Omental fat pad (tissue), 4 donors: ENCODE data around the gene CHRNG. TPM values are rescaled to one million over a fixed set of nuclear protein-coding genes. Genes with fewer than 3 reads are reported as not detected.
A peak's percentile ranks its signal among the peaks of the same experiment; 100 is the strongest.

ENCODE experiments used
- ATAC-seq: fragments of 150-250 bp; one replicate; pipeline ENCODE4 v1.9.1; 2016; ENCODE audit warnings: mild to moderate bottlenecking, moderate library complexity; ENCODE audit not compliant: low FRiP score
- DNase-seq: peaks from one replicate; pipeline ENCODE4 v3.0.0-alpha.2; 2019; ENCODE audit warnings: low spot score
- total RNA-seq, 4 donors: library from RNA; depleted of rRNA; stranded (reverse); fragments of >200 nt; gene quantifications; one replicate each; pipeline ENCODE4 v1.1.0, GENCODE V29; 2016
- TF ChIP-seq, protein P1 (sequence below), 3 donors: fragments of 450-650 bp; IDR thresholded peaks; one replicate each; pipeline ENCODE4 v1.5.1; 2016 to 2017; ENCODE audit warnings: antibody characterized with exemption in 3 of 3, mild to moderate bottlenecking in 3 of 3, moderate library complexity in 2 of 3

The CHRNG gene
- total RNA-seq, 4 donors from 2014 or later, result not detected

DNA sequence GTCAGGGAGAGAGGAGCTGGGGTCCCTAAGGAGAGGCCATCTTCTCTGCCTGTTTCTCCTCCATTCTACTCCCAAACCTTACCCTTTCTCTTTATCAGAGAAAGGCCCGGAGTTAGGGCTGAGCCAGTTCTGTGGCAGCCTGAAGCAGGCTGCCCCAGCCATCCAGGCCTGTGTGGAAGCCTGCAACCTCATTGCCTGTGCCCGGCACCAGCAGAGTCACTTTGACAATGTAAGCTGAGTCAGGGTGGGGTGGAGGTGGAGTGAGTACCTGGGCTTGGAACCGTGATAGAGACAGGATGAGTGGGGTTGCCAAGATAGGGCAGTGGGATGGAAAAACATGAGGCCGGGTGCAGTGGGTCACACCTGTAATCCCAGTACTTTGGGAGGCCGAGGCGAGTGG, 5.2 kb downstream of the CHRNG start:
- ATAC-seq (no peak), DNase-seq (no peak)
- TF ChIP-seq, protein P1, sequence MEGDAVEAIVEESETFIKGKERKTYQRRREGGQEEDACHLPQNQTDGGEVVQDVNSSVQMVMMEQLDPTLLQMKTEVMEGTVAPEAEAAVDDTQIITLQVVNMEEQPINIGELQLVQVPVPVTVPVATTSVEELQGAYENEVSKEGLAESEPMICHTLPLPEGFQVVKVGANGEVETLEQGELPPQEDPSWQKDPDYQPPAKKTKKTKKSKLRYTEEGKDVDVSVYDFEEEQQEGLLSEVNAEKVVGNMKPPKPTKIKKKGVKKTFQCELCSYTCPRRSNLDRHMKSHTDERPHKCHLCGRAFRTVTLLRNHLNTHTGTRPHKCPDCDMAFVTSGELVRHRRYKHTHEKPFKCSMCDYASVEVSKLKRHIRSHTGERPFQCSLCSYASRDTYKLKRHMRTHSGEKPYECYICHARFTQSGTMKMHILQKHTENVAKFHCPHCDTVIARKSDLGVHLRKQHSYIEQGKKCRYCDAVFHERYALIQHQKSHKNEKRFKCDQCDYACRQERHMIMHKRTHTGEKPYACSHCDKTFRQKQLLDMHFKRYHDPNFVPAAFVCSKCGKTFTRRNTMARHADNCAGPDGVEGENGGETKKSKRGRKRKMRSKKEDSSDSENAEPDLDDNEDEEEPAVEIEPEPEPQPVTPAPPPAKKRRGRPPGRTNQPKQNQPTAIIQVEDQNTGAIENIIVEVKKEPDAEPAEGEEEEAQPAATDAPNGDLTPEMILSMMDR (IDR thresholded peaks at IDR 0.05), result no peak

DNA sequence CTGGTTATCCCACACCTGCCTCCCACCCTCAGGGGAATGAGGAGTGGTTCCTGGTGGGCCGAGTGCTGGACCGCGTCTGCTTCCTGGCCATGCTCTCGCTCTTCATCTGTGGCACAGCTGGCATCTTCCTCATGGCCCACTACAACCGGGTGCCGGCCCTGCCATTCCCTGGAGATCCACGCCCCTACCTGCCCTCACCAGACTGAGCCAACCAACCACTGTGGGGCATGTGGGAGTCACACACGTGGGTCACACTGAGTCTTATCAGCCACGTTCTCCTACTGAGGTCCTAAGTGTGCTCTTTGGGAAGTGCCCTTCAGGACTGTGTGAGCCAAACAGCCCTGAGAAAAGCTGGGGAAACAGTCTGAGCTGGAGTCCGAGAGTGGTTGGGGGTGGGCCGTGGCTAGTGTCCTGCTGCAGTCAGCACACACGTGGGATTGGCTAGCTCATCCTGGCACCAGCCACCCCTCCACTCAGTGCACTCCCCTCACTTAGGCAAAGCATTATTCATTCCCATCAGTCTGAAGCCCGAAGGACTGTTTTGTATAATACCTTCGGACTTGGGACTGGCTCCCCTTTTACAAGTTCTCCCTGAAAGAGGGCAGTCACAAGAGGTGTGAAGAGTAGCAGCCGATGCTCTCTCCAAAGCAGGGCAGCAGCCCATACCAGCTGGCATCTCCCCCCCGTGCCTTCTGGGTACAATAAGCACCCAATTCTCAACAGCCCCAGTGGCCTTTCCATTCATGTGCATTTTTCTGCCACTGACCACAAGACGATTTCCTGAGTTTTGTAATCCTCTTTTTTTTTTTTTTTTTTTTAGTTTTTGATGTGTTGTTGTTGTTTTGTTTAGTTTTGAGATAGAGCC, 6.3 kb downstream of the CHRNG start:
- TF ChIP-seq, protein P1 (IDR thresholded peaks at IDR 0.05), result no peak
- DNase-seq (no peak), ATAC-seq (no peak)

DNA sequence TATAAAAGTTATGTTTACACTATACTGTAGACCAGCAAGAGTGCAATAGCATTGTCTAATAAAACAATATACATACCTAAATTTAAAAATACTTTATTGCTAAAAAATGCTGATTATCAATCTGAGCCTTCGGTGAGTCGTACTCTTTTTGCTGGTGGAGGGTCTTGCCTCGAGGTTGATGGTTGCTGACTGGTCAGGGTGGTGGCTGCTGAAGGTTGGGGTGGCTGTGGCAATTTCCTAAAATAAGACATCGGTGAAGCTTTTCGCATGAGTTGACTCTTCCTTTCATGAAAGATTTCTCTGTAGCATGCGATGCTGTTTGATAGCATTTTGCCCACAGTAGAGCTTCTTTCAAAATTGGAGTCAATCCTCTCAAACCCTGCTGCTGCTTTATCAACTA, 8.5 kb downstream of the CHRNG start:
- no peak for DNase-seq
- TF ChIP-seq, protein P1 (IDR thresholded peaks at IDR 0.05), result no peak
- ATAC-seq, result no peak

DNA sequence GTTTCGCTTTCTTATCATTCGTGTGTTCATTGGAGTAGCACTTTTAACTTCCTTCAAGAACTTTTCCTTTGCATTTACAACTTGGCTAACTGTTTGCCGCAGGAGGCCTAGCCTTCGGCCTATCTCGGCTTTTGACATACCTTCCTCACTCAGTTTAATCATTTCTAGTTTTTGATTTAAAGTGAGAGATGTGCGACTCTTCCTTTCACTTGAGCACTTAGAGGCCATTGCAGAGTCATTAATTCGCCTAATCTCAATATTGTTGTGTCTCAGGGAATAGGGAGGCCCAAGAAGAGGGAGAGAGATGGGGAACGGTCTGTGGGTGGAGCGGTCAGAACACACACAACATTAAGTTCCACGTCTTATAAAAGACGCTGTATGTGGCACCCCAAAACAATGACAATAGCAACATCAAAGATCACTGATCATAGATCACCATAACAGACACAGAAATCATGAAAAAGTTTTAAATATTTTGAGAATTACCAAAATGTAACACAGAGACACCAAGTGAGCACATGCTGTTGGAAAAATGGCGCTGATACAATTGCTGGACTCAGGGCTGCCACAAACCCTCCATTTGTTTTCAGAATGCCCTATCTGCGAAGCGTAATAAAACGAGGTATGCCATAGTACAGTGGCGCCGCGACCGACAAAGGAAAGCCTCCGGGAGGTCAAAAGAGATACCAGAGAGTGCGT, 10.3 kb downstream of the CHRNG start:
- ATAC-seq (peak; percentile 43), DNase-seq (no peak)
- TF ChIP-seq, protein P1 (IDR thresholded peaks at IDR 0.05), result no peak

DNA sequence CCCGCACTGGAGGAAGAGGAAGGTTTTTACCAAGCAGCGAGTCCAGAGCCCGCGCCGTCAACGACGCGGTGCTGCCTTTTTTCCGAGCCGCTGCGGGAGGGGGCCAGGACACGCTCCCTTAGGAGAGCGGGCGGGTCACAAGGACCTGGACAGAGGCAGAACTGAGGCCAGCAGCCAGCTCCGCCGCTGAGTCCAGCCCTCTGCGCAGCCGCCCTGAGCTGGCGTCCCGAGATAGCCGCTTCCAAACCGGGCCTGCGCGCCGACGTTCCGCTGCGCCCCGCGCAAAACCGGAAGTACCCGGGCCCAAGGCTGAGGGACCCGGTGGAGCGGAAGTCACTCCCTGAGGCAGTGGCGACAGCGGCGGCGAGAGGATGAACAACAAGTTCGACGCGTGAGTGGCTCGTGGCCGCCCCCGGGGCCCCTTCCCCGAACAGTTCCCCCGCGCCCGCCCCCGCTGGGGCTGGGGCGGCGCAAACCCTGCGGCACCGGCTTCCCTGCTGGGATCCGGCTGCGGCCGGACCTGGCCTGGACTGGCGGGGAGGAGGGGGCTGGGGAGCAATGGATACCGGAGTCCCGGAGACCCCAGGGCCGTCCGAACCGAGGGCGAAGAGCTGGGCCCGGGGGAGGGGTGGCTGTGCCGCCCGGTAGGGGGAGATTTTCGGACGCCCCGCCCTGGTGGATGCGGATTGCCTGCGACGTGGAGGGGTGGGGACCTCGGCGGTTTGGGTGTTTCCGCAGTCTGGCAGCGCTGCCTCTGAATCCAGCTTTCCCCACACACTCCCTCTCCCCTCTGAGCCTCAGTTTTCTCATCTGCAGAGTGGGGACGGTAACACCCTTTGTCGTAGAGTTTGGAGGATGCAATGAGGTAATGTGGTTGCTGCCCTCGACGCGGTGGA, 11.1 kb downstream of the CHRNG start, which contains the start of the genes EIF4E2 and TIGD1:
Gene EIF4E2, plus strand, starts transcription at position 336 of the 896 bp plus-strand sequence. Its CDS starts 36 bp downstream, at position 372.
Gene TIGD1, minus strand, starts transcription at position 204 of the 896 bp plus-strand sequence. CDS start 675 bp downstream, outside the sequence.
- TF ChIP-seq, protein P1 (IDR thresholded peaks at IDR 0.05), result peak in 1 of 3 donors; percentile 3
- peak; percentile 98 for ATAC-seq
- DNase-seq, result peak; percentile 73

DNA sequence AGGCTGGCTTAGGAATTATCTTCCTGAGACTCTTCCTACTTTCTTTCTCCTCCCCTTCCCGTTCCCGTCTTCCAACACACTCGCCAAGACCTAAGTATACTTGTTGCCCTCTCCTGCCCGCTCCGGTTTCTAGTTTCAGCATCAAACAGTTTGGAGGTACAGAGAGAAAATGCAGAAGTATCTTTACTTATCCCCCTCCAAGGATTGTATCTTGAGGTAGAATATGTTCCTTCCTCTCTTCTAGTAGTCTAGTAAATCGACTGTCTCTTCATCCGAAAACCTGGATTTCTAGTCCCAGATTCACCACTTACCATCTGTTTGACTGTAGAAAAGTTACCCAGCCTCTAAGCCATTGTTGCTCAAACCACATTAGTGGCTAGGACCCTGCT, 11.8 kb downstream of the CHRNG start:
- DNase-seq (no peak), ATAC-seq (no peak)
- TF ChIP-seq, protein P1 (IDR thresholded peaks at IDR 0.05), result no peak
